ENCODE data around the gene PMS2. TPM values are rescaled to one million over a fixed set of nuclear protein-coding genes. Genes with fewer than 3 reads are reported as not detected.

PMS2 gene
- total RNA-seq, 4 donors from 2014 or later = 14.9 to 23.2 (median 21.6) TPM

DNA sequence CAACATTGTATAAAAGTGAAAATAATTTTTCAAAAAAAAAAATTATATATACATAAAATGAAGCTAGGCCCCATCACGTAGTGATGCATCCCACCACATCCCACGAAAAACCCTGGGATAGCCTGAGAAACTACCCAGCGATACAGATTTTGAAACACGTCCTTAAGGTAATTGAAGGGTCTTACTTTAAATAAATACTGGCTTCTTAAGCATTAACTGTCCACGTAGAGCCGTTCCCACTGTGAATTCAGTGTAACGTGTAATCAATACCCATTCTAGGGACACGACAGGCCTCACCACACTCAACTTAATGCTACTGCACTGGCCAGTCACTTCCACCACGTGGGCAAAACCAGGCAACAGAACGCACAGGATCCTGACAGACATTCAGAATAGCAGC, 26.3 kb upstream of the PMS2 start:
- 91 to 93% methylated on average over 10 of the region's 10 CpGs for WGBS, 2 donors
- no peak for DNase-seq (ENCODE audit: low spot score in 2 of 2)
- no peak for TF ChIP-seq POLR2A (IDR thresholded peaks at IDR 0.05)
- TF ChIP-seq, protein P1, sequence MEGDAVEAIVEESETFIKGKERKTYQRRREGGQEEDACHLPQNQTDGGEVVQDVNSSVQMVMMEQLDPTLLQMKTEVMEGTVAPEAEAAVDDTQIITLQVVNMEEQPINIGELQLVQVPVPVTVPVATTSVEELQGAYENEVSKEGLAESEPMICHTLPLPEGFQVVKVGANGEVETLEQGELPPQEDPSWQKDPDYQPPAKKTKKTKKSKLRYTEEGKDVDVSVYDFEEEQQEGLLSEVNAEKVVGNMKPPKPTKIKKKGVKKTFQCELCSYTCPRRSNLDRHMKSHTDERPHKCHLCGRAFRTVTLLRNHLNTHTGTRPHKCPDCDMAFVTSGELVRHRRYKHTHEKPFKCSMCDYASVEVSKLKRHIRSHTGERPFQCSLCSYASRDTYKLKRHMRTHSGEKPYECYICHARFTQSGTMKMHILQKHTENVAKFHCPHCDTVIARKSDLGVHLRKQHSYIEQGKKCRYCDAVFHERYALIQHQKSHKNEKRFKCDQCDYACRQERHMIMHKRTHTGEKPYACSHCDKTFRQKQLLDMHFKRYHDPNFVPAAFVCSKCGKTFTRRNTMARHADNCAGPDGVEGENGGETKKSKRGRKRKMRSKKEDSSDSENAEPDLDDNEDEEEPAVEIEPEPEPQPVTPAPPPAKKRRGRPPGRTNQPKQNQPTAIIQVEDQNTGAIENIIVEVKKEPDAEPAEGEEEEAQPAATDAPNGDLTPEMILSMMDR (IDR thresholded peaks at IDR 0.05) = no peak
- intact Hi-C loops (cut with DNase I; ENCODE audit: low total_unique reads) = loop anchor here (10.0 kb wide), 1 partner anchor 60 kb away; no protein-coding TSS in a partner anchor
- no peak overlapping the region for H3K4me3 ChIP-seq (ENCODE audit: low read depth, poor library complexity, severe bottlenecking)

DNA sequence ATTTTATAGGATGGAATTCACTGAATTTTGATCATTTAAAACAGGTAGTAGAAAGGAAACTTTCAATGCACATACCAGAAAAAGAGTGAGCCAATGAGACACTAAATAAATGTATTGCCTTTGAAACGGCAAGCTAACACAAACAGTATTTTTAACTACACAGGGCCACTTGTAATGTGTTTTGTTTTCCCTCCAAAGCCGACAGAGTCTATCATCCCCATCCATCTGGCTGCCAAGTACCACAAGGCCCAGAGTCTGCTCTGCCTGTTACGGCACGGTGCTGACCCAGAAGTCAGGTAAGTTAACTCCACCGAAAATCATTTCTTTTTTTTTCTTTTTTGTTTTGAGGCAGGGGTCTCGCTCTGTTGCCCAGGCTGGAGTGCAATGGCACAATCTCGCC, 23.8 kb upstream of the PMS2 start:
- H3K4me3 ChIP-seq (ENCODE audit: low read depth, poor library complexity, severe bottlenecking) = no peak overlapping the region
- WGBS, 2 donors = 85 to 86% methylated on average over 7 of the region's 7 CpGs
- TF ChIP-seq POLR2A (IDR thresholded peaks at IDR 0.05) = no peak
- TF ChIP-seq, protein P1 (IDR thresholded peaks at IDR 0.05) = no peak
- DNase-seq (ENCODE audit: low spot score in 2 of 2) = no peak
- intact Hi-C loops (cut with DNase I; ENCODE audit: low total_unique reads) = loop anchor here (10.0 kb wide), 1 partner anchor 62 kb away; no protein-coding TSS in a partner anchor

DNA sequence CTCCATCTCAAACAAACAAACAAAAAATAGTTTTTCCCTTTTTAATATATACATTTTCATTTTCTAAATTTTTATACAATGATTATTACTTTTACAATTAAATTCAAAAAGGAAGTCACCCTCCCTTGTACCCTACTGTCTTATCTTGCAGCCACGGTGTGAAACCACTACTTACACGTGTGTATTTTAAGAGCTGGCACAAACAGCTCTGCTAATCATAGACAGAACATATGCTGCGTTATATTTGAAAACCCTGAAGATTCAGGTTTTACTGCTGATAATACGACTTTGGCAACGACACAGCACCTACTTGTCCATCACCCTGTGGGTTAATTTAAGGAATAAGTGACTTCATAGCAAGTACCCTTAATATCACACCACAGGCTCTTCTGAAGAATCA, 23.3 kb upstream of the PMS2 start:
- intact Hi-C loops (cut with DNase I; ENCODE audit: low total_unique reads) = loop anchor here (10.0 kb wide), 1 partner anchor 63 kb away; no protein-coding TSS in a partner anchor
- H3K4me3 ChIP-seq (ENCODE audit: low read depth, poor library complexity, severe bottlenecking) = no peak overlapping the region
- no peak for DNase-seq (ENCODE audit: low spot score in 2 of 2)
- WGBS, 2 donors = 71 to 83% methylated on average over 5 of the region's 5 CpGs
- no peak for TF ChIP-seq POLR2A (IDR thresholded peaks at IDR 0.05)
- TF ChIP-seq, protein P1 (IDR thresholded peaks at IDR 0.05) = no peak

DNA sequence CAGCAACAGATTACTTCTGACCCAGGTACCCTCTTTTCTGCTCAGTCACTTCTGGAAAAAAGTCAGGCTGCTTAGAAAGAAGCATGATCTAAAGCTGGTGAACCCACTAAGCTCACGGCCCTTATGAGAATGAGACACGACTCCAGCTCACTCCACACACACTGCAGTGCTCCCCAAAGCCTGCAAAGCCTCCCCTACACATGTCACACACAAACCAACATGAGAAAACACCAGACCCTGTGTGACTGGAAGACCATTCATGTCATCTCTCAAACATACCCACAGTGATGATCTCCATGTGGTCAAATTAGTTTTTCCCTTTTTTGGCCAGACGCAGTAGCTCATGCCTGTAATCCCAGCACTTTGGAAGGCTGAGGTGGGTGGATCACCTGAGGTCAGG, 22.7 kb upstream of the PMS2 start:
- no peak for DNase-seq (ENCODE audit: low spot score in 2 of 2)
- 83 to 98% methylated on average over 3 of the region's 3 CpGs for WGBS, 2 donors
- H3K4me3 ChIP-seq (ENCODE audit: low read depth, poor library complexity, severe bottlenecking) = no peak overlapping the region
- intact Hi-C loops (cut with DNase I; ENCODE audit: low total_unique reads) = loop anchor here (10.0 kb wide), 1 partner anchor 63 kb away; no protein-coding TSS in a partner anchor
- TF ChIP-seq, protein P1 (IDR thresholded peaks at IDR 0.05) = no peak
- no peak for TF ChIP-seq POLR2A (IDR thresholded peaks at IDR 0.05)

DNA sequence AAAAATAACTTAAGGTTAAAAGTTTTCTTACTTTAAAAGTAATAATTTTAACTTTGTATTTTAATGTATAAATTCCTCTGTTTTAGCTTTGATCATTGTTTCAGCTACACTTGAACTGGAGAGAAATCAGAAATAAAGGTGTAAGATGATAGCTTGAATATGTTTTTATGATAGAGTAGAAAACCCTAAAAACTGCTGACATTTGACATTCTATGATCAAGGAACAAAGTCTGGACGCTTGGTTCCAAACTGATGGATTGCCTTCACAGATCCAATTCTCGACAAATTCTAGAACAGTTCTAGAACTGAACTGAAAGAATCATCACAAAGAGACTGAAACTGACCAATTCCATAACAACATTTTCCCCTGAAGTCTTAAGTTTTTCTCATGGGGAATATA, 22.1 kb upstream of the PMS2 start, which contains the start of gene ANKRD61:
TSS of gene ANKRD61 (plus strand) at position 389 of the 400 bp plus-strand sequence. CDS start at position 389, 0 bp downstream.
- TF ChIP-seq, protein P1 (IDR thresholded peaks at IDR 0.05) = no peak
- TF ChIP-seq POLR2A (IDR thresholded peaks at IDR 0.05) = no peak
- DNase-seq (ENCODE audit: low spot score in 2 of 2) = no peak
- intact Hi-C loops (cut with DNase I; ENCODE audit: low total_unique reads) = loop anchor here (10.0 kb wide), 1 partner anchor 64 kb away; no protein-coding TSS in a partner anchor
- no peak within 1 kb of the TSS for H3K4me3 ChIP-seq (ENCODE audit: low read depth, poor library complexity, severe bottlenecking)
- 82 to 94% methylated on average over 2 of the region's 2 CpGs for WGBS, 2 donors

DNA sequence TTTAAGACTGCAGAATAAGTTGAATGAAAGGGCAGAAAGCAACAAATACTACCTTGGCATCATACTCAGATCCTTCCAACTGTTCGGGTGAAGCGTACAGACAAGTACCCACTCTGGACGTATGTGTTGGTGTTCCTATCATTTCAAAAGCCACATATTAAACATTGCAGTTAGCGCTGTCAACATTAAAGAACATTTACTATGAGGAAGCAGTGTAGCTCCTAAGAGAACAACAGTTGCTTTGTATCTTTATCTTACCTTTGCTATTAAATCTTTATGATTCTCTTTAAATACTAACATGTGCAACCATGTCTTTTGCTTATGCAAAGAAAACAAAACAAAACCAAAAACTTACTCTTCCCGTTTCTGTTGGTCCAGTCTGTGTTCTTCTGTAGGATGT, 19.7 kb upstream of the PMS2 start:
- WGBS, 2 donors = 91% methylated on average over 5 of the region's 5 CpGs
- intact Hi-C loops (cut with DNase I; ENCODE audit: low total_unique reads) = no loop called here
- no peak overlapping the region for H3K4me3 ChIP-seq (ENCODE audit: low read depth, poor library complexity, severe bottlenecking)
- no peak for DNase-seq (ENCODE audit: low spot score in 2 of 2)
- TF ChIP-seq, protein P1 (IDR thresholded peaks at IDR 0.05) = no peak
- no peak for TF ChIP-seq POLR2A (IDR thresholded peaks at IDR 0.05)
